Measurements from ENCODE around the gene NOS3.

Gene NOS3

GRCh38 chr7:150963707-150964559 lies 26.9 kb upstream of the NOS3 start:
- in situ Hi-C loops (cut with MboI; ENCODE audit: low sequenced_read_pairs), result no loop called here

GRCh38 chr7:150964593-150965111 lies 26.2 kb upstream of the NOS3 start:
- in situ Hi-C loops (cut with MboI; ENCODE audit: low sequenced_read_pairs), result no loop called here

- in situ Hi-C loops (cut with MboI; ENCODE audit: low sequenced_read_pairs), result no loop called here
Measured at GRCh38 chr7:150965273-150965830, 25.5 kb upstream of the NOS3 start.

GRCh38 chr7:150966002-150966401 lies 24.8 kb upstream of the NOS3 start:
- in situ Hi-C loops (cut with MboI; ENCODE audit: low sequenced_read_pairs), result no loop called here

GRCh38 chr7:150967349-150967748 lies 23.5 kb upstream of the NOS3 start:
- in situ Hi-C loops (cut with MboI; ENCODE audit: low sequenced_read_pairs), result no loop called here

- in situ Hi-C loops (cut with MboI; ENCODE audit: low sequenced_read_pairs), result no loop called here
Measured at GRCh38 chr7:150968056-150968733, 22.6 kb upstream of the NOS3 start.

GRCh38 chr7:150968734-150969372 lies 22.0 kb upstream of the NOS3 start:
- in situ Hi-C loops (cut with MboI; ENCODE audit: low sequenced_read_pairs), result no loop called here

- in situ Hi-C loops (cut with MboI; ENCODE audit: low sequenced_read_pairs), result no loop called here
Measured at GRCh38 chr7:150969475-150969874, 21.3 kb upstream of the NOS3 start.

GRCh38 chr7:150970424-150970823 lies 20.4 kb upstream of the NOS3 start:
- in situ Hi-C loops (cut with MboI; ENCODE audit: low sequenced_read_pairs), result no loop called here

- in situ Hi-C loops (cut with MboI; ENCODE audit: low sequenced_read_pairs), result no loop called here
Measured at GRCh38 chr7:150971242-150972022, 19.4 kb upstream of the NOS3 start.

- in situ Hi-C loops (cut with MboI; ENCODE audit: low sequenced_read_pairs), result no loop called here
Measured at GRCh38 chr7:150972023-150972468, 18.8 kb upstream of the NOS3 start.

- in situ Hi-C loops (cut with MboI; ENCODE audit: low sequenced_read_pairs), result no loop called here
Measured at GRCh38 chr7:150972741-150973140, 18.1 kb upstream of the NOS3 start.

GRCh38 chr7:150973571-150974451 lies 17.0 kb upstream of the NOS3 start:
- in situ Hi-C loops (cut with MboI; ENCODE audit: low sequenced_read_pairs), result no loop called here

- in situ Hi-C loops (cut with MboI; ENCODE audit: low sequenced_read_pairs), result no loop called here
Measured at GRCh38 chr7:150974468-150975391, 16.1 kb upstream of the NOS3 start.

GRCh38 chr7:150975536-150976319 lies 15.1 kb upstream of the NOS3 start:
- in situ Hi-C loops (cut with MboI; ENCODE audit: low sequenced_read_pairs), result no loop called here

- in situ Hi-C loops (cut with MboI; ENCODE audit: low sequenced_read_pairs), result no loop called here
Measured at GRCh38 chr7:150976529-150977381, 14.1 kb upstream of the NOS3 start.

Measured in hTERT RPE-1 (cell line).